Measurements from ENCODE around the gene XRN1.
"Not testable (repeated sequence)": the region's sequence is repeated elsewhere in the genome, so short reads cannot be mapped to it uniquely, and the experiment has no call there.

Gene XRN1

DNA sequence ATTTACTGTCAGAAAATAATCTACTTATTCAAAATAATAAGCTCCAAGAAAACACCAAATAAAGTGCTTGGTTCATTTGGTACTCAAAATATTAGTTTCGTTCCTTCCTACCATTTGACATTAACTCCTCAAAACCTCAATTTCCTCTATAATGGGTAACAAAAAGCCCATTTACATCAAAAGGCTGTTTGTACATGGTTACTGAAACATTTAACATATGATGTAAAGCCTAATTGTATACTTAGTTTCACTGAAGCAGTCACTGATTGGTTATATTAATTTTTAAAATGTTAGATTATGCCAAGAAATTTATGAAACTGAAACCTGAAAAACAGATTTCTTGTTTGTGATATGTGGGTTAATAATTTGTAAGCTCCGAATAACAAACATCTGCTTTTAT, 14.7 kb downstream of the XRN1 start:
- no peak for DNase-seq

DNA sequence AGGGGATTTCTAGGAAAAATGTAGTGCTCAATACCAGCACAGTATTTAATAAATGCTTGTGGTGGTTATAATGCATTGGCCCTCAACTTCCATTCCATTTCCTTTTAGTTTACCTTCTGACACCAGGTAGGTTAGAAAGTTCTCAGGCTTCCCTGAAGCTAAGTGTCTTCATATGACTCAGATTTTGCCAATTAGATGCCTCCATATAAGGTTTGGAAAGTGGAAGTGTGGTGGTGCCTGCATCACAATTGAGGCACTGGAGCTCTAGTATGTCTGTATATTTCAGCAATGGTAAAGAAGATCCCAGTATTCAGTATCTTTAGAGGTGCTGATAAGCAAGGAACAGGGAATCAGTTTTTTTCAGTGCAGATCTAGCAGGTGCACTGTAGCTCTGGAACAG, 18.3 kb downstream of the XRN1 start:
- no peak for DNase-seq

DNA sequence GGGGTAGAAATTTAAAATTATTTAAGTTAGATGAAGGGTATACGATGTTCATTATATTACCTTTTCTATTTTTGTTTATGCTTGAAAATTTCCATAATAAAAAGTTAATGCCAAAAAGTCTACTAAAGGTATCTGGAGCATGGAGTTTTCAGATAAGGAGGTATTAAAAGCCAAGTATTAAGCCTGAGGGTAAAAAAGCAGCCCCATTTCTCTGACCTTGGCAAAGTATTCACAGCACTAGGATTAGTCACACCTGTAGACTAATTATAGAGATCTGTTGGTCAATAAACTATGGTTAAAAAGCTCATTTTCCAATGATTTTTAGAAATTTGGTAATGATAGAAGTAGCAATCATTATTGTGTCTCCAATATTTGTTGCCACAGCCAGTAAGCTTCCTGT, 23.1 kb downstream of the XRN1 start:
- DNase-seq = no peak

DNA sequence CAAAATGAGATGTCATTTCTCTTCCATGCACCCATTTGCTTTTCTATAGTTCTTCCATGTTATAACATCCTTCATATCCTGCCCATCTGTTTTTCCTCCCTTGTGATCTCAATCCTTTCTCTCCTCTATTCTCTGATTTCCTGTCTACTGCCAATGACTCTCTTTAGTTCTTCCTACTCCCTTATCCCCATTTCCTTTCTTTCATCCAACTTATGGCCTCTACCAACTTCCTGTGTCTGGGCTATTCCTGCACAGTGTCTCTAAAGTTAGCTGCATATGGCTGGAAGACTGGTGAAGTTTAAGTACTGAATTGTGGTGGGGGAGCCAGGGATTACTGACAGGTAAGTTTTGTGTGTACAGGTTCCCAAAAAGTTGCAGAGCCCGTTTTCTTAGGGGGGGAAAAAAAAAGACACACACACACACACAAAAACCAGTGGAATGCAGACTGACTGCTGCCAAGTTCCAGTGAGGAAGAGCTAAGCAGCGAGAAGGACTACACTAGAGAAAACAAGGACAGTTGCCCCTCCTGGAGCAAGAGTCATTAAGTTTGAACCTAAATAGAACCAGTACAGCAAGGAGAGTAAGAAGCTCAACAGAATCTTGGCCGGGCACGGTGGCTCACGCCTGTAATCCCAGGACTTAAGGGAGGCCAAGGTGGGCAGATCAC, 28.8 kb downstream of the XRN1 start:
- DNase-seq = no peak

DNA sequence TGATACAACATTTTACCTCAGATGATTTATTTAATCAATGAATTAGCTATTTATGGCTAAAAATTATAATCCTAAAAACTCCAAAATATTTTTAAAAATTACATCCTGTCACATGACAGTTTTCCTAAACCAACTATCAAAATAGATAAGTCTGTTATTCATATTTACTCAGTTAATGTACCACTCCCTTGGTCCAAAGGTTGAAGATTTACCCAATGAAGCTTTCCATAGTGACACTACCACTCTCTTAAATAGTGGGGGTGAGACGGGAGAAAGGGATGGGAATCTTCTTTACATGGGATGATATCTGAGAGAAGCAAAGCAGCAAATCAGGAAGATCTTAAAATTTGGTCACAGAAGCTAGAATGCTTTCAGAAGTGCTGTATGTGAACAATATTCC, 30.5 kb downstream of the XRN1 start:
- DNase-seq = no peak

DNA sequence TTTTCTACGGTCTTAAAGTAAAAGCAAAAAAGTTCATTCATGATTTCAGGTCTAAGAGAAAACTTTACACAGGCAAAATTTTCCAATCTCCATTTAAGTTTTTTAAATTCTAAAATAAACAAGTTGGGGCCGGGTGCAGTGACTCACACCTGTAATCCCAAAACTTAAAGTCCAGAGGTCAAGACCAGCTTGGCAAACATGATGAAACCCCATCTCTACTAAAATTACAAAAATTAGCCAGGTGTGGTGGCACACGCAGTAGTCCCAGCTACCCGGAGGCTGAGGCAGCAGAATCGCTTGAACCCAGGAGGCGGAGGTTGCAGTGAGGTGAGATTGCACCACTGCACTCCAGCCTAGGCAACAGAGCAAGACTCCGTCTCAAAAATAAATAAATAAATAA, 47.3 kb downstream of the XRN1 start:
- DNase-seq = not testable (repeated sequence)

DNA sequence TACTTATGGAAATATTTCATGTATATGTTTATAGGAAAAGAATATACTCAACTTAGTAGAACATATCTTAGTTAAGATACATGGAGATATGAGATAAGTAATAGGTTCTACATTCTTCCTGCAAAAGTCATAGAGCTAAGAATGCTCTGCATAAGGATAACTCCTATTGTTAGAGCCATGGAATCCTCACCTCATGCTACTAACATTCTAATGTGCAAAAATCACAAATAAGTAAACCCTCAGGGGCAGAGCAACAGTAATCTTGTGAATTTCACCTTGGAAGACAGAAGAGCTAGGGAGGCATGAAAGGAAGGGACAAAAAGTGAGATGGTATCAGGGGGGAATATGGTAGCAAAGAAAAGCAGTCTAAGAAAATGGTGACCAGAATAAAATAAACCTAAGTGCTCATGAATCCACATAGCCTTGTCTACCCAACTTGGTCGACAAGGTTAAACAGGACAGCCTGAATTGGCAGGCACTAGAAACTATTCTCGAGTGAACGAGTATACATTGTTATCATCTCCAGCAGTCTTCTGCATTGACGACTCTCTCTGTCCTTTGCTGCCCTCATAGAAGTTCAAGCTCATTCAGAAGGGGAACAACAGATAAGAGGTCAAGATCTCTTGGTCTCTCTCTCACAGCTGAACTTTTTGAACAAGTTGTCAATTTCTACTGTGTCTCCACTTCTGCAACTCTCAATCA, 52.8 kb downstream of the XRN1 start:
- no peak for DNase-seq

DNA sequence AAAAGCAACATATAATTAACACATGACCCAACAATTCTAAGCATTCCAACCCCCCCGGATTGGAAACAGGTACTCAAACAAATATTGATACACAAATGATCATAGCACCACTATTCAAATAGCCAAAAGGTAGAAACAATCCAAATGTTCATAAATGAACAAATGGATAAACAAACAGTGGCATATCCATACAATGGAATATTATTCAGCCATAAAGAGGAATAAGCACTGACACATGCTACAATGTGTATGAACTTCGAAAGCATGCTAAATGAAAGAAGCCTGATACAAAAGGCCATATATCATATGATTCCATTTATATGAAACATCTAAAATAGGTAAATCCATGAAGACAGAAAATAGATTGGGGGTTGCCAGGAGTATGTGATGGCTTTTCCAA, 62.8 kb downstream of the XRN1 start:
- DNase-seq = no peak

DNA sequence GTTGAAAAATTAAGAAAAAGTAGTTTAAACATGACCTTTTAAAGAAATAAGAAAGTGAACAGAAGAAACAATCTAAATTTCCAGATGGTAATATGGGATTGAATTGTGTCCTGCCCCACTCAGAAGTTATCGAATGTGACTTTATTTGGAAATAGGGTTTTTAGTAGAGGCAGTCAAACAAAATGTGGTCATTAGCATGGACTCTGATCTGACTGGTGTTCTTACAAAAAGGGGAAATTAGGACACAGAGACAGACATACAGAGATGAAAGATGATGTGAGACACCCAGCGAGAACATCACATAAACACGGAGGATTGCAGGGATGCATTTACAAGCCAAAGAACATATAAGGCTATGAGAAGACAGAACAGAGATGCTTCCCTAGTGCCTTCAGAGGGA, 73.2 kb downstream of the XRN1 start:
- DNase-seq = no peak

DNA sequence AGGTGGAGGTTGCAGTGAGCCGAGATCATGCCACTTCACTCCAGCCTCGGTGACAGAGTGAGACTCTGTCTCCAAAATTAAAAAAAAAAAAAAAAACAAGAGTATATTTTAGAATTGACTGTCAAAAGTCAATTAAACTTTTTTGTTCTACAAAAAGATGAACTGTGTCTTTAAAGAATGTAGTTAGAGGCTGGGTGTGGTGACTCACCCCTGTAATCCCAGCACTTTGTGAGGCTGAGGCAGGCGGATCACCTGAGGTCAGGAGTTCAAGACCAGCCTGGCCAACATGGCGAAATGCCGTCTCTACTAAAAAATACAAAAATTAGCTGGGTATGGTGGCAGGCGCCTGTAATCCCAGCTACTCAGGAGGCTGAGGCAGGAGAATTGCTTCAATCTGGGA, 78.3 kb downstream of the XRN1 start:
- not testable (repeated sequence) for DNase-seq

DNA sequence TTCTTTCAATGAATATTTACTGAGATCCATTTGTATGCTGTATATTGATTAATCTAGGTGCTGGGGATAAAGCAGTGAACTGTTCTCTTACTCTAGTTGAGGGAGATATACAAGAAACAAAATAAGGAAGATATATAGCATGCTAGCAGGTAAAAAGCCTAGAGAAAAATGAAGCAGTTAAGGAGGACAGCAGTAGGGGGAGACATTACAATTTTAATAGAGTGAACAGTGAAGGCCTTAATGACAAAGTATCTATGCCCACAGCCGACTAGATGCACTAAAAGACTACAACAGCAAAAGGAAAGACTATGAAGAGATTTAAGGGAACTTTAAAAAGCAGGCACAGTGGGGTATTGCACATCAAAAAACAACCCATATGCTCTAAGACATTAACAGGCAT, 81.4 kb downstream of the XRN1 start:
- no peak for DNase-seq

DNA sequence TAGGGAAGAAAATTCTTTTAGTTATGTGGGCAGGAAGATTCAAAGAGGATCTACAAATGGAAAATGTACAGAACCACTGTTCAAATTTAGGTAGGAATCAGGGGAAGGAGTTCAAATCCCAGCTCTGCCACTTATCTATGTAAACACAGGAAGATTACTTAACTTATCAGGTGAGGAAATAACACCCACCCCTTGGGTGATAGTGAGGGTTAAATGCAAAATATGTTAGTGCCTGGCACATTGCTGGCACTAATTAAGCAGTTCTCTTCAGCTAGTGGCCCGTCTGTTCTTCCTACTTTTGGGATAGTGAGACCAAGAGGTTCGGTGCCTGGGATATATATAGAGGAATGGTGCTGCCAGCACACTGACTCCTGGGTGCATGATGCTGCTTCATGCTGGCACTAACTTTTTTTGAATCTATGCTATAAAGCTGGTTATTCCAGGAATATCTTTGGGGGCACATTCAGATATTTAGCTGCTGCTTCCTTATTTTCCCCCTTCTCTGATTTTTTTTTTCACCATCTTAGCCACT, 83.8 kb downstream of the XRN1 start:
- DNase-seq = no peak

DNA sequence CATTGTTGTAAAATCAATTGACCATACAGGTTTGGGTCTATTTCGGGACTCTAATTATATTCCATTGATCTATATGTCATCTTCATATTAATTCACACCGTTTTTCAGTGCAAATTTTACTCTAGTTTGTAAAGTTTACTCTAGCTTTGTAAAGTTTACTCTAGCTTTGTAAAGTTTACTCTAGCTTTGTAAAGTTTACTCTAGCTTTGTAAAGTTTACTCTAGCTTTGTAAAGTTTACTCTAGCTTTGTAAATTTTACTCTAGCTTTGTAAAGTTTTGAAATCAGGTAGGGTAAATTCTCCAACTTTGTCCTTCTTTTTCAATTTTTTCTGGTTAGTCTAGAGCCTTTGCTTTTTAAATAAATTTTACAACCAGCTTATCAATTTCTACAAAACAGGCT, 84.4 kb downstream of the XRN1 start:
- DNase-seq = not testable (repeated sequence)

DNA sequence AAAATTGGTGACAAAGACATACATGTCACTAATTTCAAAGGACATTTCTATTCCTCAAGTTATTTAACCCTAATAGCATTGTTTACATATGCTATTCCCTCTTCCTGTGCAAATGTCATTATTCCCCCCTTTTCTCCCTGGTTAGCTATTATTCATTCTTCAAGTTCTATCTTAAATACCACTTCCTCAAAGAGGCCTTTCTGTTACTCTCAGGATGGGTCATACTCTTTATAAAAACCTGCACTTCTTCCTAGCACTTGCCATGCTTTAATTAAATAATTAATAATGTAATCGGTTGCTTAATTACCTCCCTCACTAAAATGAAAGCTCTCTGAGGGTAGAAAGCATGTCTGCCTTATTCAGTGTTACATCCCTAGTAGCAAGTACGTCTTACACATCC, 88.5 kb downstream of the XRN1 start:
- no peak for DNase-seq

DNA sequence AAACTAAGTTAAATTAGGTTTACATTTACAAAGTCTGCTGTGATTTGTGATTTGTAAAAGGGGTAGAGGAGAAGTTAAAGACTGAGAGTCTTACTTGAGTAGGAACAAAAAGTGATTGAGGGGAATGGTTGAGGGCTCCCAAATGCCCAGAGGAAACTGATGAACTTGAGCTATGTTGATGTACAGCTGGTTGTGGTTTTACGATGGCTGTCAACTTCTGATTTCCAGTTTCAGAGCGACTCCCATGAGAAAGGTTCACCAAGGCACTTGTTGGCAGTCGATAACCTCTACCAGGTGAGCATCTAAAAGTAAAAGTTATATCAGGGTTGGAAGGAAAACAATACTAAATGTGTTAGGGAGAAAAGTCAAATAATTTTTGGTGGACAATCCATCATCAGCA, 91.0 kb downstream of the XRN1 start:
- no peak for DNase-seq

DNA sequence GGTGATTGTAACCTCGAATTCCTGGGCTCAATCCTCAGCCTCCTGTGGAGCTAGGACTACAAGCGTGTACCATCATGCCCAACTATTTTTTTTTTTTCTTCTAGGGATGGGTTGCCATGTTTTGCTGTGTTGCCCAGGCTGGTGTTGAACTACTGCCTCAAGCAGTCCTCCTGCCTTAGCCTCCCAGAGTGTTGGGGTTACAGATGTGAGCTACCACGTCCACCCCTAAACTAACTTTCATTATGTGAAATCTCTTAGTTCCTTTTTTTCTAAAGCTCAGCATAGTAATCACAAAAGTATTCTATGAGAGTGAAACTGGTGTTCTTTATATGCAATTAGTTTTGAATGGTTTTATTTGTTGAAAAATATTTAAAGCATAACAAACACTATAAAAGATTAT, 92.1 kb downstream of the XRN1 start:
- DNase-seq = no peak

DNA sequence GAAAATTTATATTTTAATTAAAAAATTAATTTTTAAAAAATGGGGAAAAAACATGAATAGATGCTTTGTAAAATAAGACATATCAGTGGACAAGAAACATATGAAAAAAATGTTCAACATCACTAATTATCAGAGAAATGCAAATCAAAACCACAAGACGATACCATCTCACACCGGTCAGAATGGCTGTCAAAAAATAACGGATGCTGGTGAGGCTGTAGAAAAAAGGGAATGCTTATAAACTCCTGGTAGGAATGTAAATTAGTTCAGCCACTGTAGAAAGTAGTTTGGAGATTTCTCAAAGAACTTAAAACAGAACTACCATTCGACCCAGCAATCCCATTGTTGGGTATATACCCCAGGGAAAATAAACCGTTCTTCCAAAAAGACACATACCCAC, 93.8 kb downstream of the XRN1 start:
- no peak for DNase-seq

DNA sequence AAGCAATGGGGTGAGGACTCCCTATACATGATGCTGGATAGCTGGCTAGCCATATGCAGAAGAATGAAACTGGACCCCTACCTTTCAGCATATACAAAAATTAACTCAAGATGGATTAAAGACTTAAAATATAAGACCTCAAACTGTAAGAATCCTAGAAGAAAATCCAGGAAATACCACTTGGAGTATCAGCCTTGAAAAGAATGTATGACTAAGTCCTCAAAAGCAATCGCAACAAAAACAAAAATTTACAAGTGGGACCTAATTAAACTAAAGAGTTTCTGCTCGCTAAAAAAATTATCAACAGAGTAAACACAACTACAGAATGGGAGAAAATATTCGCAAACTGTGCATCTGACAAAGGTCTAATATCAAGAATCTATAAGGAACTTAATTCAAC, 94.3 kb downstream of the XRN1 start:
- DNase-seq = no peak

DNA sequence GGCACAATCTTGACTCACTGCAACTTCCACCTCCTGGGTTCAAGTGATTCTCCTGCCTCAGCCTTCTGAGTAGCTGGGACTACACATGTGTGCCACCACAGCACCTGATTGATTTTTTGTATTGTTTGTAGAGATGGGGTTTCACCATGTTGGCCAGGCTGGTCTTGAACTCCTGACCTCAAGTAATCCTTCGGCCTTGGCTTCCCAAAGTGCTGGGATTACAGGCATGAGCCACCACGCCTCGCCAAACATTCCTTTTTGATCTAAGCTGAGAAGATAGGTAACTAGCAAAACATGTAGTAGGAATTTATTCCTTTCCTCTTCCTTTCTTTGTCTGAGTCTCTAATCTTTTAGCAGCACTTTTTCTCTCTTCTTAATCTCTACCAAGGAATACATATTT, 95.1 kb downstream of the XRN1 start:
- DNase-seq = not testable (repeated sequence)

DNA sequence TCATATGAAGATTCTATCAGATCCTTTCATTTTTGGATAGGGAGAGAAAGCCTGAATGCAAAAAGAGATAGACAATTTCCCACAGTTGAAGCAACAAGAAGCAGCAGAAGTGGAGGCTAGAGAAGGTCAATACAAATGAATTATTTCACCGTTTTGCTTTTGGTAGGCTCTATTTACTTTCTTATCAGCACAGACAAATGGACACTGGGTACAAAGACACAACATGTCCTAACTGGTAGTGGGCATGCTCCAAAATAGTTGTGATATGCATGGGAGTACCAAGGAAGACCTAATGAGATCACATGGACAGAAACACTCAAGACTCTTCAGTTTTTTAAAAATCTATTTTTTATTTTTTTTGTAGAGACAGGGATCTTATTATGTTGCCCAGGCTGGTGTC, 99.4 kb downstream of the XRN1 start:
- no peak for DNase-seq

DNA sequence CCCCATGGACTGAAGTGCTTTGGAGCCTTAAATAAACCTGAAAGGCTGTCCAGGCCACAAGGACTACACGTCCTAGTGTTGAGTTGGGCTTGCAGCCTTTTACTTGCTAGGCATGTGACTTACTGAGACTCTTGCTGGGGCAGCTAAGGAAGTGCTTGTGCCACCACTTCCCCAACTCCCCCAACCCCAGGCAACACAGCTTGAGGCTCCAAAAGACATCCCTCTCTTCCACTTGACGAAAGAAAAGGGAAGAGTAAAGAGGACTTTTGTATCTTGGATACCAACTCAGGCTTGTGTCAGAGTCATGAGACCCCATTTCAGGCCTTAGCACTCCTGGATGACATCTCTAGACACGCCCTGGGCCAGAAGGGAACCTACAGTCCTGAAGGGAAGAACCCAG, 109.8 kb downstream of the XRN1 start:
- DNase-seq = peak; percentile 22

DNA sequence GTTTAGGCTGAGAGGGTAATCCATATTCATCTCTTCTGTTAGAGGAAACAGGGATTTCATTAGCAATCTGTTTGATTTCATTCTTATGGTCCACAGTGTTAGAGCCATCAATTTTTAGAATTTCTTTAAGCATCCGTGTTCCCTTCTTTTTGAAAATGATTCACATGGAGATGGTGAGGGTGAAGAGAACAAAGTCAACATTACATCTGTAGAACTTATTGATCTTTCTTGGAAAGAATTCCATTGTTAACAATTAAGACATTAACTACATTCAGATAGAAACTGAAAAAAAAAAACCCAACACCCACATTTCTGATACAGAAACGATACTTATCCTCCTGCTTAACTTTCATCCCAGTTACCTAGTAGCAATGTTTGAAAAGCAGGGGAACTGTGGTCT, 115.4 kb downstream of the XRN1 start:
- no peak for DNase-seq

DNA sequence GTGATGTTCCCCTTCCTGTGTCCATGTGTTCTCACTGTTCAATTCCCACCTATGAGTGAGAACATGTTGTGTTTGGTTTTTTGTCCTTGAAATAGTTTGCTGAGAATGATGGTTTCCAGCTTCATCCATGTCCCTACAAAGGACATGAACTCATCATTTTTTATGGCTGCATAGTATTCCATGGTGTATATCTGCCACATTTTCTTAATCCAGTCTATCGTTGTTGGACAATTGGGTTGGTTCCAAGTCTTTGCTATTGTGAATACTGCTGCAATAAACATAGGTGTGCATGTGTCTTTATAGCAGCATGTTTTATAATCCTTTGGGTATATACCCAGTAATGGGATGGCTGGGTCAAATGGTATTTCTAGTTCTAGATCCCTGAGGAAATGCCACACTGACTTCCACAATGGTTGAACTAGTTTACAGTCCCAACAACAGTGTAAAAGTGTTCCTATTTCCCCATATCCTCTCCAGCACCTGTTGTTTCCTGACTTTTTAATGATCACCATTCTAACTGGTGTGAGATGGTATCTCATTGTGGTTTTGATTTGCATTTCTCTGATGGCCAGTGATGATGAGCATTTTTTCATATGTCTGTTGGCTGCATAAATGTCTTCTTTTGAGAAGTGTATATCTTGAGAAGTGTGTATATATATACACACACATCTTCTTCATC, 123.4 kb downstream of the XRN1 start:
- DNase-seq = not testable (repeated sequence)

DNA sequence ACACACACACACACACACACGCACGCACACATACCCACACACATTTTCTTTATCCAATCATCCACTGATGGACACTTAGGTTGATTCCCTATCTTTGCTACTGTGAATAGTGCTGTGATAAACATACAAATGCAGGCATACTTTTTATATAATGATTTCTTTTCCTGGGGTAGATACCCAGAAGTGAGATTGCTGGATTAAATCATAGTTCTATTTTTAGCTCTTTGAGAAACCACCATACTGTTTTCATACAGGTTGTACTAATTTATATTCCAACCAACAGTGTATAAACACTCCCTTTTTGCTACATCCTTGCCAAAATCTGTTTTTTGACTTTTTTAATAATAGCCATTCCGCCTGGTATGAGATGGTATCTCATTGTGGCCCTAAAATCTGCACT, 127.9 kb downstream of the XRN1 start:
- no peak for DNase-seq

Data from femur (tissue), 1 donor.